ENCODE results near the gene EPHB2. TPM values are rescaled to one million over a fixed set of nuclear protein-coding genes. Genes with fewer than 3 reads are reported as not detected.

EPHB2 gene
- polyA plus RNA-seq, 4 donors = 12.4 to 67.9 (median 14.5) TPM

GRCh38 chr1:22850681-22851080 is 140.0 kb downstream of the EPHB2 start:
- DNase-seq (ENCODE audit: low read depth in 4 of 4, low spot score in 3 of 4) = no peak

GRCh38 chr1:22851517-22851916 is 140.9 kb downstream of the EPHB2 start:
- no peak for DNase-seq (ENCODE audit: low read depth in 4 of 4, low spot score in 3 of 4)

DNA sequence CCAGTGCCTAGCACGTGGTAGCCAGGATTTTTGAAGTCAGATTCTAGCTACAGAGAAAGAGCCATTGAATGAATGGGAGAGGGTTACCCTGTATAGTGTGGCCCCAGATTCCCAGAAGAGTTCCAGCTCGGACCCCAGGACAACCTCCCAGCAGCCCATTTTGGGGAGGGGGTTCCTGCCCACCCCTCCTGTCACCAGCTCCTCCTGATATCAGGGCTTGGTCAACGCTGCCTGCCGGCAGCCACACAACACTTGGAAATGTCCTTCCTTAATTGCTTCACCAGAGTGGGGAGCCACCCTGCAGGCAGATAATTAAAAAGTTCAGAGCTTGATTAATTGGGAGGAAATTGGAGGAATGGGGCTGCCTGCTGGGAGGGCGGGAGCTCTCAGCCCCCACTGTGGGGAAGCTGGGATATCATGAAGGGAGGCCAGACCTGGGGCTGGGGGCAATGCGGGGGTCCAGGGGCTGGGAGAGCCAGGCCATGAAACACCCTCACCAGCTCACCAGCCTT is 141.6 kb downstream of the EPHB2 start:
- no peak for DNase-seq (ENCODE audit: low read depth in 4 of 4, low spot score in 3 of 4)

- DNase-seq (ENCODE audit: low read depth in 4 of 4, low spot score in 3 of 4) = no peak
Measured at GRCh38 chr1:22853651-22854185, 143.1 kb downstream of the EPHB2 start.

DNA sequence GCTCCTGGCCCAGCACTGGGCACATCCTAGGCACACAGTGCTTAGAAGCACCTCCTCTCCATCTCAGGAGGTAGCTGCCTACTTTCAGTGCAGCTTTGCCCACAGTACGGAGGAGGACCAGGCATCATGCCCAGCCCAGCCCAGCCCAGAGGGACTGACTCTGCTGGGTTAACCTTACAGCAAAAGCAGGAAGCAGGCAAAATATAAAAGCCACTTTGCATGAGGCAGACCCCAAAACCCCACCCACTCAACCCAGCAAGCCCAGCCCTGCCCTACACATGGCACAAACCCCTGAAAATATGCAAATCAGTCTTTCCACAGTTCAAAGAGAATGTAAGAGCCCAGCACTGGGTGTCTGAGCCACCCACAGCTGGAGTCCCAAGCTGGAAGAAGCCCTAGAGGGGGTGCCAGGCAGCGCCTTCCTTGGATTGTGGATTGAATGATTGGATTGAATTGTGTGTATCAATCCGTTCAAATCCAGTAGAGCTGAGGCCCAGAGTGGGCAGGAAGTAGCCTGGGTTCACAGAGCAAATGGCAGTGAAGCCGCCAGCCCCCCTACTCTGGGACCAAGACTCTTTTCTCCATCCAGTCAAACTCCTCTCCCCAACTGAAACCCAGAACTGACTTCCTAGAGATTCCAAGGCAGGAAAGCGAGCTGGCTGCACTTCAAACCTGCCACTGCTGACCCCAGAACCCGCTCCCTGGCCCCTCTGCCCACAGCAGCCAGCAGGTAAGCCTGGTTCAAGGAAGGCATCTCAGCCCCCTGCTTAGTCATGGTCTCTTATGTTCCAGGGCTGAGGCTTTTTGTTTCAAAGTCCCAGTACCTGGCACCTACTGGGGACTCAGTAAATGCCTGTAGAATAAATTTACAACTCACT is 144.3 kb downstream of the EPHB2 start:
- no peak for DNase-seq (ENCODE audit: low read depth in 4 of 4, low spot score in 3 of 4)

GRCh38 chr1:22855668-22856606 is 145.3 kb downstream of the EPHB2 start:
- DNase-seq (ENCODE audit: low read depth in 4 of 4, low spot score in 3 of 4) = no peak

DNA sequence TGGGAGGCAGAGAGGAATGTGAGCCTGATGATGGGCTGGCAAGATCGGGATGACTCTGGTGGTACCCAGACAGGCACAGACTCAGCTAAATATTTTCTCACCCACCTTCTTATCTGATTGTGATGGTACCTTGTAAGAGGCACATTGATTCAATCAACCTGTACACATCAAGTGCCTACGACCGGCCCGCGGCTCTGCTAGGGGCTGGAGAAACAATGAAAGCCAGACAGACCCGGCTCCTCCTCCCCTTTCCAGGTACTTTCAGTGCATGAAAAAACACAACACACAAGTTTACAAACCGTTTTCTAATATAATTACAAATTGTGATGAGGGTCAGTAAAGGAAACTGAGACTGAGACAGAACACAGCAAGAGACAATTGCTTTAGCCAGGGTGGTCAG is 147.0 kb downstream of the EPHB2 start:
- DNase-seq (ENCODE audit: low read depth in 4 of 4, low spot score in 3 of 4) = no peak

- no peak for DNase-seq (ENCODE audit: low read depth in 4 of 4, low spot score in 3 of 4)
Measured at GRCh38 chr1:22860414-22860800, 149.8 kb downstream of the EPHB2 start.

GRCh38 chr1:22860883-22861385 is 150.3 kb downstream of the EPHB2 start:
- no peak for DNase-seq (ENCODE audit: low read depth in 4 of 4, low spot score in 3 of 4)

- DNase-seq (ENCODE audit: low read depth in 4 of 4, low spot score in 3 of 4) = no peak
Measured at GRCh38 chr1:22861764-22862440, 151.3 kb downstream of the EPHB2 start.

GRCh38 chr1:22862752-22863151 is 152.1 kb downstream of the EPHB2 start:
- no peak for DNase-seq (ENCODE audit: low read depth in 4 of 4, low spot score in 3 of 4)

GRCh38 chr1:22863766-22864165 is 153.1 kb downstream of the EPHB2 start:
- DNase-seq (ENCODE audit: low read depth in 4 of 4, low spot score in 3 of 4) = no peak

GRCh38 chr1:22864886-22865285 is 154.2 kb downstream of the EPHB2 start:
- no peak for DNase-seq (ENCODE audit: low read depth in 4 of 4, low spot score in 3 of 4)

DNA sequence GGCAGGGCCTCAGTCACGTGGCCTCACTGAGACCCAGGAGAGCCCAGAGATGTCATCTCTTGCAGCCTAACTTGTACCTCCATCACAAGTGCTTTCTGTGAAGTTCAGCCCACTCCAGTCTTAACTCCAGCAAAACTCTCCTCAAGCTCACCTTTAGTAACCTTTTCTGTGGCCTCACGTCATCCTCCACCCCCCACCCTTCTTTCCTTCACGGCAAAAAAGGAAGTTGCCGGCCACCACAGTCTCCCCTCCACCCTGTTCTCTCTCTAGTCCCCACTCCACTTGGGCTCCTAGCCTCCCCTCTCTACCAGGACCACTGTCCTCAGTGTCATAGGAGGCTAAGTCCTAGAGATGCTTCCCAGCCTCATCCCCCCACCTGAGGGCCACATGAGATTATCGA is 155.1 kb downstream of the EPHB2 start:
- no peak for DNase-seq (ENCODE audit: low read depth in 4 of 4, low spot score in 3 of 4)

- DNase-seq (ENCODE audit: low read depth in 4 of 4, low spot score in 3 of 4) = no peak
Measured at GRCh38 chr1:22866868-22867267, 156.2 kb downstream of the EPHB2 start.

GRCh38 chr1:22868331-22868730 is 157.7 kb downstream of the EPHB2 start:
- no peak for DNase-seq (ENCODE audit: low read depth in 4 of 4, low spot score in 3 of 4)

- DNase-seq (ENCODE audit: low read depth in 4 of 4, low spot score in 3 of 4) = no peak
Measured at GRCh38 chr1:22869325-22869724, 158.7 kb downstream of the EPHB2 start.

GRCh38 chr1:22870201-22870871 is 159.7 kb downstream of the EPHB2 start:
- DNase-seq (ENCODE audit: low read depth in 4 of 4, low spot score in 3 of 4) = no peak

- DNase-seq (ENCODE audit: low read depth in 4 of 4, low spot score in 3 of 4) = no peak
Measured at GRCh38 chr1:22872981-22873664, 162.5 kb downstream of the EPHB2 start.
